Prostate gland (tissue), 2 donors: ENCODE data around the gene RAB13.

Experiments
- POLR2AphosphoS5 ChIP-seq: sonication (generic); formaldehyde crosslinking; IDR thresholded peaks from one replicate; pipeline ENCODE4 v1.6.1; 2017; ENCODE audit warnings: antibody characterized with exemption
- TF ChIP-seq, protein P1 (sequence below), 4 experiments: fragments of 200-600 bp in 2 of 4; fragments of 450-650 bp in 2 of 4; sonication (generic) in 2 of 4; IDR thresholded peaks; 1 replicate in 3 of 4; 2 replicates in 1 of 4; pipeline ENCODE4 v1.5.1; 2016 to 2019; ENCODE audit warnings: antibody characterized with exemption in 4 of 4, mild to moderate bottlenecking in 2 of 4, moderate library complexity in 2 of 4

DNA sequence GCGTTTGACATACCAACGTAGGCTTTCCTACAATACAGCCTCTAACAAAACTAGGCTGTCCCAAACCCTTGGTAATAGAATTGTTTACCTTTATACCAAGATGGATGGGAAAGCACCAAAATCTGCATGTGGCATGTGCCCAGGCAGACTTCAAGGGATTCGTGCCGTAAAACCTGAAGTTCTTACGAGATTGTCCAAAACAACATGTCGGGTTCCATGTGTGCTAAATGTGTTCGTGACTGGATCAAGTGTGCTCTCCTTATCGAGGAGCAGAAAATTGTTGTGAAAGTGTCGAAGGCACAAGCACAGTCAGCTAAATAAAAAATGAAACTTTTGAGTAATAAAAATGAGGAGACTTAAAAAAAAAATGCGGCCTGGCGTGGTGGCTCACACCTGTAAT lies 9.5 kb upstream of the RAB13 start:
- TF ChIP-seq, protein P1, sequence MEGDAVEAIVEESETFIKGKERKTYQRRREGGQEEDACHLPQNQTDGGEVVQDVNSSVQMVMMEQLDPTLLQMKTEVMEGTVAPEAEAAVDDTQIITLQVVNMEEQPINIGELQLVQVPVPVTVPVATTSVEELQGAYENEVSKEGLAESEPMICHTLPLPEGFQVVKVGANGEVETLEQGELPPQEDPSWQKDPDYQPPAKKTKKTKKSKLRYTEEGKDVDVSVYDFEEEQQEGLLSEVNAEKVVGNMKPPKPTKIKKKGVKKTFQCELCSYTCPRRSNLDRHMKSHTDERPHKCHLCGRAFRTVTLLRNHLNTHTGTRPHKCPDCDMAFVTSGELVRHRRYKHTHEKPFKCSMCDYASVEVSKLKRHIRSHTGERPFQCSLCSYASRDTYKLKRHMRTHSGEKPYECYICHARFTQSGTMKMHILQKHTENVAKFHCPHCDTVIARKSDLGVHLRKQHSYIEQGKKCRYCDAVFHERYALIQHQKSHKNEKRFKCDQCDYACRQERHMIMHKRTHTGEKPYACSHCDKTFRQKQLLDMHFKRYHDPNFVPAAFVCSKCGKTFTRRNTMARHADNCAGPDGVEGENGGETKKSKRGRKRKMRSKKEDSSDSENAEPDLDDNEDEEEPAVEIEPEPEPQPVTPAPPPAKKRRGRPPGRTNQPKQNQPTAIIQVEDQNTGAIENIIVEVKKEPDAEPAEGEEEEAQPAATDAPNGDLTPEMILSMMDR (IDR thresholded peaks at IDR 0.05) = no peak
- no peak for TF ChIP-seq POLR2AphosphoS5
